GM03348 (cell line): ENCODE measurements around the gene ARHGAP44.

Experiments used
- DNase-seq: peaks from one replicate; pipeline ENCODE4 v3.0.0; 2012; ENCODE audit warnings: low spot score

Gene ARHGAP44

GRCh38 chr17:13024526-13025257 is 235.4 kb downstream of the ARHGAP44 start:
- peak; percentile 84 for DNase-seq

DNA sequence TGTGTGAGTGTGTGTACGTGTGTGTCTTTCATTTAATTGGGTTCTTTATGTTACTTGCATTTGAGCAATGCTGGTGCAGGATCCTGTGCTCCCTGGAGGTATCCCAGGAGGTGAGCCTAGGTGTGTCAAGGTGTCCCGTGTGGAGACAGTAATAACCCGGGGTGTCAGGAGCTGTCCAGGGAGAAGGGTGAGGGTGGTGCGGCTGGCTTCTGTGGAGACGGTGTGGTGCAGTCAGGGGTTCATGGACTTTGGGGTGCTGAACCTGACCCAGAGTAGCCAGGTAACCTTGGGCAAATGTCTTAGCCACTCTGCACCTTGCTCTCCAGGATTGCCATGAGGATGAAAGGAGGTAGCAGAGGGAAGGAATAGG is 235.9 kb downstream of the ARHGAP44 start:
- DNase-seq: no peak

- no peak for DNase-seq
Measured at GRCh38 chr17:13025687-13026086, 236.4 kb downstream of the ARHGAP44 start.

DNA sequence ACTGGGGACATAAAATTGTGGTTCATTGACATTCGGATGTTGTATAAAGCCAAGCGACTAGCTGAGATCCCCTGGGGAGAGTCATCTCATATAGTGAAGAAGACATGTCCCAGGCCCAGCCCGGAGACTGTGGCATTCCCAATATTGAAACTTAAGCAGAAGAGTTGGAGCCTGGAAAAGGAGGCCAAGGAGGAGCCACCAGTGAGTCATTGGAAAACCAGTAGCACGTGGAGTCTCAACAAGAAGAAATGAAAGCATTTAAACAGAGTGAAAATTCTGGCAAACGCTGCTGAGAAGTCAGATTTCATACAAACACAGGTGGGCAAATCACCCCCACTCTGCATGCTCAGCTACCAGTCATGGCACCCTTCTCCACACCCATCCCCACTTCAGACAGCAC is 237.9 kb downstream of the ARHGAP44 start:
- DNase-seq: no peak

GRCh38 chr17:13029340-13029739 is 240.0 kb downstream of the ARHGAP44 start:
- DNase-seq: no peak

- no peak for DNase-seq
Measured at GRCh38 chr17:13030056-13030455, 240.8 kb downstream of the ARHGAP44 start.

- peak; percentile 75 for DNase-seq
Measured at GRCh38 chr17:13030459-13031300, 241.4 kb downstream of the ARHGAP44 start.

GRCh38 chr17:13031718-13032350 is 242.5 kb downstream of the ARHGAP44 start:
- DNase-seq: peak; percentile 78

GRCh38 chr17:13035420-13035819 is 246.1 kb downstream of the ARHGAP44 start:
- no peak for DNase-seq

- DNase-seq: peak; percentile 11
Measured at GRCh38 chr17:13036751-13037150, 247.5 kb downstream of the ARHGAP44 start.

- DNase-seq: no peak
Measured at GRCh38 chr17:13038931-13039665, 249.8 kb downstream of the ARHGAP44 start.
